ENCODE results near the gene C11orf97. TPM values are rescaled to one million over a fixed set of nuclear protein-coding genes. Genes with fewer than 3 reads are reported as not detected.

Gene C11orf97
- total RNA-seq, 1 experiment from 2014 or later = not detected

- TF ChIP-seq SIN3A (IDR thresholded peaks at IDR 0.05; ENCODE audit: borderline replicate concordance, insufficient read depth, low read depth, low read length) (no peak), TCF7L2 (IDR thresholded peaks at IDR 0.05; ENCODE audit: low read depth, low read length) (no peak), REST (IDR thresholded peaks at IDR 0.05; ENCODE audit: insufficient read depth in 1 of 2, low read depth in 2 of 2, low read length in 1 of 2) (no peak), POLR2AphosphoS5 (IDR thresholded peaks at IDR 0.05; ENCODE audit: low read depth, low read length) (no peak)
- TF ChIP-seq, protein P1, sequence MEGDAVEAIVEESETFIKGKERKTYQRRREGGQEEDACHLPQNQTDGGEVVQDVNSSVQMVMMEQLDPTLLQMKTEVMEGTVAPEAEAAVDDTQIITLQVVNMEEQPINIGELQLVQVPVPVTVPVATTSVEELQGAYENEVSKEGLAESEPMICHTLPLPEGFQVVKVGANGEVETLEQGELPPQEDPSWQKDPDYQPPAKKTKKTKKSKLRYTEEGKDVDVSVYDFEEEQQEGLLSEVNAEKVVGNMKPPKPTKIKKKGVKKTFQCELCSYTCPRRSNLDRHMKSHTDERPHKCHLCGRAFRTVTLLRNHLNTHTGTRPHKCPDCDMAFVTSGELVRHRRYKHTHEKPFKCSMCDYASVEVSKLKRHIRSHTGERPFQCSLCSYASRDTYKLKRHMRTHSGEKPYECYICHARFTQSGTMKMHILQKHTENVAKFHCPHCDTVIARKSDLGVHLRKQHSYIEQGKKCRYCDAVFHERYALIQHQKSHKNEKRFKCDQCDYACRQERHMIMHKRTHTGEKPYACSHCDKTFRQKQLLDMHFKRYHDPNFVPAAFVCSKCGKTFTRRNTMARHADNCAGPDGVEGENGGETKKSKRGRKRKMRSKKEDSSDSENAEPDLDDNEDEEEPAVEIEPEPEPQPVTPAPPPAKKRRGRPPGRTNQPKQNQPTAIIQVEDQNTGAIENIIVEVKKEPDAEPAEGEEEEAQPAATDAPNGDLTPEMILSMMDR (IDR thresholded peaks at IDR 0.05) = no peak
- Histone ChIP-seq H3K4me1 (ENCODE audit: control insufficient read depth, insufficient read depth, low read length) (peaks cover under 1% of the 10 kb centered on the region; the same call in 1 of the 2 replicates), H3K36me3 (ENCODE audit: control insufficient read depth, insufficient read depth, low read length) (no peaks in the 10 kb centered on the region), H3K27ac (ENCODE audit: low read length) (no peak overlapping the region), H3K27me3 (ENCODE audit: control insufficient read depth, insufficient read depth, low read length) (no peaks in the 10 kb centered on the region), H3K9me3 (ENCODE audit: control insufficient read depth, insufficient read depth, low read depth, low read length) (no peaks in the 10 kb centered on the region), H3K4me3 (ENCODE audit: low read depth in 2 of 2, low read length in 2 of 2) (no peak overlapping the region)
- intact Hi-C loops (cut with micrococcal nuclease; ENCODE audit: unreplicated experiment) = no loop called here
- ATAC-seq (no peak), DNase-seq (ENCODE audit: low read depth, low spot score) (no peak)
- BruUV-seq (replicated peaks) = no TSS peak
- ChIA-PET CTCF (no interaction called here), POLR2A (no interaction called here)
- in situ Hi-C loops (cut with HindIII; ENCODE audit: low pct_unique_long_range_greater_than_20kb, low sequenced_read_pairs) = no loop called here
These were observed 46.2 kb downstream of the C11orf97 start for GRCh38 chr11:94558468-94558867.

DNA sequence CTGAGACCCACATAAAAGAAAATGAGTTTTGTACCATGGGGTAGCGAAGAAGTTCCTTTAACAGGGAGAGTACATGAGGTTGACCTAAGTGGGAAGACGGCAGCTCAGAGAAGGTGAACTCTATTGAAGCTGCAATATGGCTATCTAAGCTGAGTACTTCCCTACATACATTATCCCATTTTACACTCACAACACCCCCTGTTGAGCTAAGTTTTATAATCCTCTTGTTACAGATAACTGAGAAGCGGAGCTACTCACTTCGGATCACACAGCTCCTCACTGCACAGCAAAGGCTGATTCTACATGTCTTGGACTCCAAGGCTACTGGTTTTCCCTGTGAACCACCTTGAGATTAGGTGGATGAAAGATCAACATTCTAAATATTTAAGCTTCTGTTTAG, 46.7 kb downstream of the C11orf97 start:
- CTCF ChIA-PET = no interaction called here
- POLR2A ChIA-PET = no interaction called here
- no peaks in the 10 kb centered on the region for H3K36me3 ChIP-seq (ENCODE audit: control insufficient read depth, insufficient read depth, low read length)
- DNase-seq (ENCODE audit: low read depth, low spot score) (no peak), ATAC-seq (no peak)
- H3K27ac ChIP-seq (ENCODE audit: low read length) = no peak overlapping the region
- in situ Hi-C loops (cut with HindIII; ENCODE audit: low pct_unique_long_range_greater_than_20kb, low sequenced_read_pairs) = no loop called here
- H3K27me3 ChIP-seq (ENCODE audit: control insufficient read depth, insufficient read depth, low read length) = no peaks in the 10 kb centered on the region
- TF ChIP-seq POLR2AphosphoS5 (IDR thresholded peaks at IDR 0.05; ENCODE audit: low read depth, low read length) = no peak
- no peak for TF ChIP-seq TCF7L2 (IDR thresholded peaks at IDR 0.05; ENCODE audit: low read depth, low read length)
- no peak for TF ChIP-seq REST (IDR thresholded peaks at IDR 0.05; ENCODE audit: insufficient read depth in 1 of 2, low read depth in 2 of 2, low read length in 1 of 2)
- TF ChIP-seq, protein P1 (IDR thresholded peaks at IDR 0.05) = no peak
- no peak for TF ChIP-seq SIN3A (IDR thresholded peaks at IDR 0.05; ENCODE audit: borderline replicate concordance, insufficient read depth, low read depth, low read length)
- H3K4me1 ChIP-seq (ENCODE audit: control insufficient read depth, insufficient read depth, low read length) = peaks cover 5% of the 10 kb centered on the region; the same call in 1 of the 2 replicates
- no TSS peak for BruUV-seq (replicated peaks)
- H3K9me3 ChIP-seq (ENCODE audit: control insufficient read depth, insufficient read depth, low read depth, low read length) = no peaks in the 10 kb centered on the region
- no peak overlapping the region for H3K4me3 ChIP-seq (ENCODE audit: low read depth in 2 of 2, low read length in 2 of 2)
- intact Hi-C loops (cut with micrococcal nuclease; ENCODE audit: unreplicated experiment) = no loop called here
